ENCODE data around the gene CFAP58.
A peak's percentile ranks its signal among the peaks of the same experiment; 100 is the strongest.

The CFAP58 gene

DNA sequence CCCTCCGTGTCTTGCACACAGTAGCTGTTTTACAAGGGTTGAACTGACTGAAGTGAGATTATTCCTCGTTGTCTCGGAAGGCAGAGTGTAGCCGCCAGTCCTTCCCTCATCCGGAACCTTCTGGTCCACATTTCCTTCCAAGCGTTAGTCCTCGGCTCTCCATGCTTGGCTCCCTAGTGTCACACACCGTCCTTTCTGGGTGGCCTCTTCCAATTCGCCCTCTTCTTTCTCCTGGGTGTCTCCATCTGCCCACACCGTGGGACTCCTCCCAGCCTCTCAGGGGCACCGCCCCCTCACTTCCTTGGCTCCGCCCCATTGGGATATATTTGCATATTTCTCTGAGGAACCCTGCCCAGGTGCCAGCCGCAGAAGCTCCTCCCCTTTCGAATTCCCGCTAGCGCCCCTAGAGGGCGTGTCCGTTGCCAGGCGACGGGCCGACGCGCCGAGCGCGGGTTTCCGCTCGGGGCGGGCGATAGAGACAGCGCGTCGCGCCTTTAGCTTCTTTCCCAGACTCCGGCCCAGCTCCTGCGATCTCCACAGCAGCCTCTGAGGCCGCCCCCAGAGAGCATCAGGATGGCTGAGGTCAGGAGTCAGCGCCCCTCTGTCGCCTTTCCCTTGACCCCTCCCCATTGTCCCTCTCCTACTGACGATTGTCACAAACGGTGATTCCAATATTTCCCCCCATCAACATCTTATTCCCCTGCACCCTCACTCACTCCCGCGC, at the start of gene CFAP58:
Gene CFAP58 (plus strand): TSS at position 509 of the 724 bp plus-strand sequence. CDS start 65 bp downstream, at position 574.
- Mint-ChIP-seq H3K4me1 (ENCODE audit: low read depth) (no peaks in the 10 kb centered on the region), H3K4me3 (no peak within 1 kb of the TSS), H3K27me3 (no peaks in the 10 kb centered on the region), H3K36me3 (ENCODE audit: low read depth) (no peaks in the 10 kb centered on the region), H3K9me3 (no peaks in the 10 kb centered on the region), H3K27ac (peak within 1 kb of the TSS; percentile 67)
- peak; percentile 92 for DNase-seq

DNA sequence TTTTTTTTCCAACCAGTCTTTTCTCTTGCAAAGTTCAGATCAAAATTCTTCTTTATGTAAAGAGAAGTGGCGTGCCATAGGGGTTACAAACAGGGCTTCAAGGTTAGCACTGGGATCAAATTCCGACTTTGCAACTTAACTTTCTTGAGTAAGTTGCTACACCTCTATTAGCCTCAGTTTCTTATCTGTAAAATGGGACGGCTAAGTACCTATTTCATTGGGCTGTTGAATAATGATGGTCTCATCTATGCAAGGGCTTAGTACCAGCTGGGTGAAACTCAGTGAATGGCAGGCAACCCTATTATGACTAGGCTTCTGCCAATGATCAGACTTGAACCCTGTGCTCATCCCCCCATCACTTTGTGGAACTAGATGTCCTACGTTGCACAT, 49.3 kb upstream of the CFAP58 start:
- peaks cover 8% of the 10 kb centered on the region for H3K9me3 Mint-ChIP-seq
- no peak overlapping the region for H3K4me3 Mint-ChIP-seq
- no peaks in the 10 kb centered on the region for H3K27me3 Mint-ChIP-seq
- H3K27ac Mint-ChIP-seq: no peak overlapping the region
- DNase-seq: no peak
- peaks cover under 1% of the 10 kb centered on the region for H3K36me3 Mint-ChIP-seq (ENCODE audit: low read depth)
- H3K4me1 Mint-ChIP-seq (ENCODE audit: low read depth): peaks cover 82% of the 10 kb centered on the region

- Mint-ChIP-seq H3K27ac (no peak overlapping the region), H3K4me3 (no peak overlapping the region), H3K9me3 (peaks cover 8% of the 10 kb centered on the region), H3K27me3 (no peaks in the 10 kb centered on the region), H3K4me1 (ENCODE audit: low read depth) (peaks cover 85% of the 10 kb centered on the region), H3K36me3 (ENCODE audit: low read depth) (peaks cover 6% of the 10 kb centered on the region)
- no peak for DNase-seq
These were observed 48.7 kb upstream of the CFAP58 start for GRCh38 chr10:104304927-104305326.

- Mint-ChIP-seq H3K27me3 (no peaks in the 10 kb centered on the region), H3K9me3 (peaks cover 5% of the 10 kb centered on the region), H3K4me1 (ENCODE audit: low read depth) (peaks cover 80% of the 10 kb centered on the region), H3K27ac (no peak overlapping the region), H3K4me3 (no peak overlapping the region), H3K36me3 (ENCODE audit: low read depth) (peaks cover 24% of the 10 kb centered on the region)
- peak; percentile 37 for DNase-seq
These were observed 46.7 kb upstream of the CFAP58 start for GRCh38 chr10:104306897-104307296.

DNA sequence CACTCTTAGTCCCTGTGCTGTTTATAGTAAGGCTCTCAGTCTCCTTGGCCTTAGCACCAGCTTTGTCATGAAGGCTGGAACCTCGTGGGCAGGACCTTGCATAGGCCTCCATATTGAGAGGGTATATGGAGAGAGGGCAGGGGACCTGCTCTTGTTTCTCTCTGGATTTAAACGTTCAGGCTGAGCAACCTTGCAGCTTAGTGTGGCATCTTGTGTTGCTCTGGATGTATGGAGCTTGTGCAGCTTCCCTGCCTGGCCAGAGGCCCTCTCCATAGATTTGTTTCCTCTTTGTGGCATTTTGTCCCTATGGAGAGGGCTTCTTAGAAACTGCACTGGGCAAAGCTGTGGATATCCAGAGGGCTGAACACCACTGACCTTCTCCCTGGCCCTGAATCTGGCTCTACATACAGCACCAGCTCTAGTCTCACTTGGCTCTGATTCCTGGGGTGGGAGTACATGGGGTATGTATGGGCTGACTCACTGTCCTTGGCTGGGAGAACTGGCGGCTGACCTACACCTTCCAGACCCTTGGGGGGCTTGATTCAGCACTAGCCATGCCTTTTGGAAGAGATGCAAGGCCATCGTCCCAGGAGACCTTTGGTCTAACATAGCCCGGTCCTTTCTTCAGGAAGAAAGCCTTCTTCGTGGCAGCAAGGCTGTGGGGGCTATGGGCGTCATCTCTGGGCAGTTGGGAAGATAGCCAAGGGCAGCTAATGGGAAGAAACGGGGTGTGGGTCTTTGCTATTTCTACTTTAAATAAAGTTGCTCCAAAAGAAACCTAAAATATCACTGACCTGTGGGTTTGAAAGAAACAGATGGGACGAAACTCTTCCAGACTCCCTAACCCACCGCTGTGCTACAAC, 45.8 kb upstream of the CFAP58 start:
- Mint-ChIP-seq H3K4me1 (ENCODE audit: low read depth) (peaks cover 82% of the 10 kb centered on the region), H3K36me3 (ENCODE audit: low read depth) (peaks cover 33% of the 10 kb centered on the region), H3K9me3 (no peaks in the 10 kb centered on the region), H3K4me3 (peak overlapping the region; percentile 11), H3K27ac (peak overlapping the region; percentile 80), H3K27me3 (no peaks in the 10 kb centered on the region)
- DNase-seq: peak; percentile 33

- no peaks in the 10 kb centered on the region for H3K27me3 Mint-ChIP-seq
- peaks cover 80% of the 10 kb centered on the region for H3K4me1 Mint-ChIP-seq (ENCODE audit: low read depth)
- H3K4me3 Mint-ChIP-seq: peak overlapping the region; percentile 11
- H3K36me3 Mint-ChIP-seq (ENCODE audit: low read depth): peaks cover 40% of the 10 kb centered on the region
- DNase-seq: peak; percentile 33
- H3K27ac Mint-ChIP-seq: peak overlapping the region; percentile 80
- no peaks in the 10 kb centered on the region for H3K9me3 Mint-ChIP-seq
These were observed 45.2 kb upstream of the CFAP58 start for GRCh38 chr10:104308439-104308903.

DNA sequence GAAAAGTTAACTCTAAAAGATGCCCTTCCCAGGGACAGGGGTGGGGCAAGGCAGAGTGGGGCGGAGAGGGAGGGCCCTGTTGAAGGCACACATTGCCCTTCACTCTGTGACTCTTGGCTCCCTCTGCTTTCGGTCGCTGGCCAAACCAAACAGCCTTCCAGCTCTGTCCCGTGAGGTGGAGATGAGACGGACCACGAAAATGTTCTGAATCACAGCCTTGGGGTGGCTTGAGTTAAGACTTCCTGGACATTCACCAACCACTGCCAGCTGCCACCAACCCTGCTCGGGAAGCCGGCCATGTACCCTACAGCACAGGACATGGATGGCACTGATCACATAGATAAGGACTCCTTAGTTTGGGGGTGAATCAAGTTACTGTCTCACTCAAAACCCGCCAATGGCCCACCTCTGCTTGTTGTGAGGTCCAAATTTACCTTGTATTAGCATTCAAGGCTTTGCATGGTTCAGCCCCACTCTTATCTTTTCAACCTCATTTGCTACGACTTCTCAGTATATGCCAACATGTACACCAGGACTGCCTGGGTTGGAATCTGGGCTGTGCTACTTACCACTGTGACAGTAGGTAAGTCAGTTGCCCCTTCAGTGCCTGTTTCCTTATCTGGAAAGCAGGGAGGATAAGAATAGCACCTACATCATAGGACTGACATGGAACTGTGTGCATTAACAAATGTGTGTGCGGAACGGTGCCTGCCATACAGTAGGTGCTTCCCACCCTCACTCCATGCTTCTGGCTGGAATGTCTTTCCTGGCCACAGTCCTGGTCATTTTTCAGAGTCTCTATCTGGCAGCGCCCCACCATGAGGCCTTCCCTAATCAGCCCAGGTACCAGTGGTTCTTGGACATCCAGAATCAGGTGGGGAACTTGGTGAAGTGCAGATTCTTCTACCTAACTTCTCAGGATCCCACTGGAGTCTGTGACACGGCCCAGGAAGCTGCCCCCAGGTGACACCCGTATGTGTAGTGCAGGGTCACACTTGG, 43.4 kb upstream of the CFAP58 start:
- Mint-ChIP-seq H3K4me3 (no peak overlapping the region), H3K4me1 (ENCODE audit: low read depth) (peaks cover 69% of the 10 kb centered on the region), H3K36me3 (ENCODE audit: low read depth) (peaks cover 58% of the 10 kb centered on the region), H3K27me3 (no peaks in the 10 kb centered on the region), H3K27ac (no peak overlapping the region), H3K9me3 (no peaks in the 10 kb centered on the region)
- DNase-seq: peak; percentile 24

DNA sequence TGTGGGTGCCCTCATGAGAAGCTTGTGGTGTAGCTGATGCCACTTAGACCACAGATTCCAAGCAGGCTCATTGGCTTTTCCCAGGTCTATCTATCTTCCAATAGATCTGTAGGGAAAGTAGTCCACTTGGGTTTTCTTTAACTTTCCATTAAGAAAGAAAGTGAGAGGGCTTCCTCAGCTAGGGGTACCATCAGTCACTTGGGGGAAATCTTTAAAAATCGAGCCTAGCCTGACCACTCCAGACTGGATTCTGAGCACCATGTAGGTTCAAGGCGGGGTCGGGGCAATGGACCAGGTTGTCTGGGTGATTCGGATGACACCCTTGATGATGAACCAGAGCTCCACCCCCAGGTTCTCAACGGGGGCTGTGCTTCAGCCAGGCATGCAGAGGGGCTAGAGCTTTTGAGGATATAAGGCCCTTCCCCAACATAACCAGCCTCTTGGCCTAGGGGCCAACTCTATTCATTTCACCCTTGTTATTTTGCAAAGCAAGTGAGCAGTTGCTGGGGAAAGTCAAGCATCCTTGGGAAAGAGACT, 42.4 kb upstream of the CFAP58 start:
- Mint-ChIP-seq H3K36me3 (ENCODE audit: low read depth) (peaks cover 67% of the 10 kb centered on the region), H3K27me3 (no peaks in the 10 kb centered on the region), H3K9me3 (no peaks in the 10 kb centered on the region), H3K27ac (no peak overlapping the region), H3K4me3 (no peak overlapping the region), H3K4me1 (ENCODE audit: low read depth) (peaks cover 60% of the 10 kb centered on the region)
- no peak for DNase-seq

GRCh38 chr10:104314591-104315485, 38.8 kb upstream of the CFAP58 start:
- DNase-seq: no peak
- Mint-ChIP-seq H3K4me1 (ENCODE audit: low read depth) (peaks cover 55% of the 10 kb centered on the region), H3K27ac (no peak overlapping the region), H3K4me3 (no peak overlapping the region), H3K9me3 (no peaks in the 10 kb centered on the region), H3K36me3 (ENCODE audit: low read depth) (peaks cover 84% of the 10 kb centered on the region), H3K27me3 (no peaks in the 10 kb centered on the region)

DNA sequence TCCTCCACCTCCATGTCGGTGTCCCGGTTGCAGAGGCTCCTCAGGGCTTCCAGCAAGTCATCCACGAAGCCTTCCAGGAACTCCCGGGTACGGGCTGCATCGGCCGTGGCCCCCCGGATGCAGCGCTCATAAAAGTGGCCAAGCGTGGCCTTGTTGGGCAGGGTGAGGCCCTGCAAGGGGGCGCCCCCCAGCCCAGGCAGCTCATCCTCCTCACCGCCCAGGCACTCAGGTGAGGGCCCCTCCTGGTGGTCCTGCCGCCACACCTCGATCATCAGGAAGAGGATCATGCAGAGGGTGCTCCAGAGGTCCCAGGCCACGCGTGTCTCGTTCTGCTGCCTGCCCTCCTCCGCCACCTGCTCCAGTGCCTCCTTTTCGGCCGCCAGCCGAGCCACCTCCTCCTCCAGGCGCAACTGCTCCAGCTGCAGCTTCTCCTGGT, 38.1 kb upstream of the CFAP58 start:
- peaks cover 78% of the 10 kb centered on the region for H3K36me3 Mint-ChIP-seq (ENCODE audit: low read depth)
- no peaks in the 10 kb centered on the region for H3K9me3 Mint-ChIP-seq
- H3K27ac Mint-ChIP-seq: no peak overlapping the region
- DNase-seq: no peak
- peaks cover 54% of the 10 kb centered on the region for H3K4me1 Mint-ChIP-seq (ENCODE audit: low read depth)
- no peaks in the 10 kb centered on the region for H3K27me3 Mint-ChIP-seq
- no peak overlapping the region for H3K4me3 Mint-ChIP-seq

- H3K4me1 Mint-ChIP-seq (ENCODE audit: low read depth): peaks cover 54% of the 10 kb centered on the region
- H3K36me3 Mint-ChIP-seq (ENCODE audit: low read depth): peaks cover 71% of the 10 kb centered on the region
- no peak overlapping the region for H3K27ac Mint-ChIP-seq
These were observed 37.1 kb upstream of the CFAP58 start for GRCh38 chr10:104316321-104317099.

DNA sequence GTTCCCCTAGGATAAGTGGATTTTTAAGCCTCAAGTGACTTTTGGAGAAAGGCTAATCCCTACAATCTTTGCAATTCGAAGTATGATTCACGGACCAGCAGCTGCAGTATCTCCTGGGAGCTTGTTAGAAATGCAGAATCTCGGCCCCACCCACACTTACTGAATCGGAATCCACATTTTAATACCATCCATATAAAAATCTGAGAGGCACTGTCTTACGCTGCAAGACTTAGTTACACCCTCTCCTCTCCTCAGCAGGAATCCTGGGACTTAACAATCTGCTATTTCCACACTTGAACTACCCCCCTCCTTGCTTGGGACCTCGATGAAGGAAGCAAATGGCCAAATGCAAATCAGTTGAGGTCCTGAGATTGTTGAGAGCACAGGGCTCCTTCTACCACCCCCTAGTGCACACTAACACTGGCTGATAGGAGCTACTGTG, 36.3 kb upstream of the CFAP58 start:
- Mint-ChIP-seq H3K36me3 (ENCODE audit: low read depth) (peaks cover 64% of the 10 kb centered on the region), H3K9me3 (no peaks in the 10 kb centered on the region), H3K27me3 (no peaks in the 10 kb centered on the region), H3K4me1 (ENCODE audit: low read depth) (peaks cover 58% of the 10 kb centered on the region), H3K4me3 (no peak overlapping the region), H3K27ac (no peak overlapping the region)
- no peak for DNase-seq

More at GRCh38 chr10:104316321-104317099, 37.1 kb upstream of the CFAP58 start:
- Mint-ChIP-seq H3K4me3 (no peak overlapping the region), H3K27me3 (no peaks in the 10 kb centered on the region), H3K9me3 (no peaks in the 10 kb centered on the region)
- no peak for DNase-seq

All from activated T-cell treated with anti-CD3 and anti-CD28 coated beads, Interleukin-2, amount 50 U/mL, for 24 hours (primary cell).